Gastrocnemius medialis (tissue), 4 donors: ENCODE data around the gene KIF5A. TPM values are rescaled to one million over a fixed set of nuclear protein-coding genes. Genes with fewer than 3 reads are reported as not detected.

Experiments used
- ATAC-seq, 2 donors: fragments of 150-250 bp; one replicate each; pipeline ENCODE4 v1.9.1; 2016
- DNase-seq, 2 donors: peaks; one replicate each; pipeline ENCODE4 v3.0.0-alpha.2; 2019
- H3K27ac ChIP-seq, 4 donors: fragments of 200-600 bp; sonication (generic); 1 replicate in 1 of 4; 2 replicates in 3 of 4; pipeline ENCODE4 v1.5.1; 2016 to 2018; ENCODE audit warnings: mild to moderate bottlenecking in 2 of 4, moderate library complexity in 1 of 4
- H3K27me3 ChIP-seq, 3 donors: fragments of 200-600 bp; sonication (generic) in 2 of 3; 1 replicate in 1 of 3; 2 replicates in 2 of 3; pipeline versions ENCODE4 v1.5.1 to v1.6.0; 2016 to 2019; ENCODE audit warnings: mild to moderate bottlenecking in 1 of 3, moderate library complexity in 1 of 3
- H3K36me3 ChIP-seq, 2 donors: fragments of 200-600 bp; sonication (generic) in 1 of 2; one replicate each; pipeline ENCODE4 v1.5.1; 2017 to 2018
- H3K4me1 ChIP-seq, 2 donors: fragments of 200-600 bp; sonication (generic) in 1 of 2; one replicate each; pipeline ENCODE4 v1.5.1; 2016 to 2017; ENCODE audit warnings: mild to moderate bottlenecking in 2 of 2
- H3K4me3 ChIP-seq, 4 donors: fragments of 200-600 bp; sonication (generic) in 3 of 4; 1 replicate in 1 of 4; 2 replicates in 3 of 4; pipeline ENCODE4 v1.5.1; 2016 to 2019; ENCODE audit warnings: mild to moderate bottlenecking in 2 of 4
- H3K9me3 ChIP-seq, 3 donors: fragments of 200-600 bp; sonication (generic) in 2 of 3; 1 replicate in 1 of 3; 2 replicates in 2 of 3; pipeline ENCODE4 v1.5.1; 2016 to 2019
- POLR2A ChIP-seq, 2 donors: fragments of 450-650 bp; IDR thresholded peaks; one replicate each; pipeline ENCODE4 v1.6.1; 2017; ENCODE audit warnings: antibody characterized with exemption in 2 of 2, mild to moderate bottlenecking in 2 of 2, moderate library complexity in 2 of 2
- in situ Hi-C, 4 donors: fragments of 200-750 bp; cut with MboI; loops; one replicate each; pipeline versions ENCODE4 v1.15.0 to v1.8.0; 2017; ENCODE audit warnings: low sequenced_read_pairs in 4 of 4
- intact Hi-C: fragments of 100-400 bp; cut with DNase I; formaldehyde crosslinking; loops from one replicate; pipeline ENCODE4 v1.15.1; 2023; ENCODE audit warnings: low total_unique reads
- total RNA-seq, 4 donors: library from RNA; depleted of rRNA; stranded (reverse); fragments of >200 nt; gene quantifications; one replicate each; pipeline versions ENCODE4 v1.1.0 to v1.2.3, GENCODE V29; 2016
- TF ChIP-seq, protein P1 (sequence below), 5 experiments: fragments of 450-650 bp in 3 of 5; fragments of 200-600 bp in 2 of 5; sonication (generic) in 2 of 5; IDR thresholded peaks in 4 of 5; conservative IDR thresholded peaks in 1 of 5; 1 replicate in 4 of 5; 2 replicates in 1 of 5; pipeline ENCODE4 v1.5.1; 2016 to 2019; ENCODE audit warnings: antibody characterized with exemption in 5 of 5, mild to moderate bottlenecking in 3 of 5, moderate library complexity in 3 of 5

The KIF5A gene
- total RNA-seq, 4 donors from 2014 or later, result 0.09 to 0.36 TPM; not detected in 2

- TF ChIP-seq POLR2A (IDR thresholded peaks at IDR 0.05), result no peak
- TF ChIP-seq, protein P1, sequence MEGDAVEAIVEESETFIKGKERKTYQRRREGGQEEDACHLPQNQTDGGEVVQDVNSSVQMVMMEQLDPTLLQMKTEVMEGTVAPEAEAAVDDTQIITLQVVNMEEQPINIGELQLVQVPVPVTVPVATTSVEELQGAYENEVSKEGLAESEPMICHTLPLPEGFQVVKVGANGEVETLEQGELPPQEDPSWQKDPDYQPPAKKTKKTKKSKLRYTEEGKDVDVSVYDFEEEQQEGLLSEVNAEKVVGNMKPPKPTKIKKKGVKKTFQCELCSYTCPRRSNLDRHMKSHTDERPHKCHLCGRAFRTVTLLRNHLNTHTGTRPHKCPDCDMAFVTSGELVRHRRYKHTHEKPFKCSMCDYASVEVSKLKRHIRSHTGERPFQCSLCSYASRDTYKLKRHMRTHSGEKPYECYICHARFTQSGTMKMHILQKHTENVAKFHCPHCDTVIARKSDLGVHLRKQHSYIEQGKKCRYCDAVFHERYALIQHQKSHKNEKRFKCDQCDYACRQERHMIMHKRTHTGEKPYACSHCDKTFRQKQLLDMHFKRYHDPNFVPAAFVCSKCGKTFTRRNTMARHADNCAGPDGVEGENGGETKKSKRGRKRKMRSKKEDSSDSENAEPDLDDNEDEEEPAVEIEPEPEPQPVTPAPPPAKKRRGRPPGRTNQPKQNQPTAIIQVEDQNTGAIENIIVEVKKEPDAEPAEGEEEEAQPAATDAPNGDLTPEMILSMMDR (IDR thresholded peaks at IDR 0.05 in 4 of 5, conservative IDR thresholded peaks at IDR 0.05 in 1 of 5), result no peak
These were observed 25.0 kb downstream of the KIF5A start for GRCh38 chr12:57574795-57575194.

DNA sequence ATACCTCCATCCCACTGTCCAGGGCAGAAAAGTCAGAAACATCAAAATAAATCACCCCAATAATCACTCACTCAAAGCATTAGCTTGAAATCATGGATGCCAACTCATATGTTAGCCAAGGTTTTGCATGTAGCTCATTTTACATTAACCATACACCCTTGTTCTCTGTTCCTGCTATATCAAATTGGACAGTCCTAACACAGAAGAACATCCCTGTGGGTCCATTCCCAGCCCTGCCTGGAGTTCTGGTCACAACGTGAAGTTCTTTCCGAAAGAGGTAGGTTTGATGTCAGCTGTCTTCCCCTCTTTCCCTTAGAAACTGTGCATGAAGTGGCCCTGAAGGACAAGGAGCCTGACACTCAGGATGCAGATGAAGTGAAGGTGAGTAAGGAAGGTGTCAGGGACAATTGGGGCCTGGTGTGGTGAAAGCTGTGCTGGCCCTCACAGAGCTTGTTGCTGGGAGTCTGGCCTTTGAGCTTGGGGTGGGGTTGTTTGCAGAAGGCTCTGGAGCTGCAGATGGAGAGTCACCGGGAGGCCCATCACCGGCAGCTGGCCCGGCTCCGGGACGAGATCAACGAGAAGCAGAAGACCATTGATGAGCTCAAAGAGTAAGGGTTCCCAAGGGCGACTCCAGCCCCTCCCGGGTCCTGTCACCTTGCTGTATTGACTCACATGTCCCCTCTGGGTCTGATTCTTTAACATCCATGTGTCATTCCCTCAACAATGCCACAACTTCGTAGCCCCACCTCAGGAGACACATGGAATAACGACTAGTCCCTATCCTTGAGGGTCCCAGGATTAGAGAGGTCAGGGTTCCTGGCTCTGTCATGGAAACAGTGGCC lies 26.1 kb downstream of the KIF5A start:
- ATAC-seq (no peak), DNase-seq (no peak)
- no peaks in the 10 kb centered on the region for H3K27me3 ChIP-seq
- no peak overlapping the region for H3K4me3 ChIP-seq
- H3K36me3 ChIP-seq, result no peaks in the 10 kb centered on the region
- no peaks in the 10 kb centered on the region for H3K9me3 ChIP-seq
- H3K27ac ChIP-seq, result no peak overlapping the region
- TF ChIP-seq, protein P1 (IDR thresholded peaks at IDR 0.05 in 4 of 5, conservative IDR thresholded peaks at IDR 0.05 in 1 of 5), result no peak
- no peak for TF ChIP-seq POLR2A (IDR thresholded peaks at IDR 0.05)
- in situ Hi-C loops (loop anchor here in 1 of 4 donors (10.0 kb wide), 1 partner anchor 49 kb away; no protein-coding TSS in a partner anchor), intact Hi-C loops (no loop called here)
- H3K4me1 ChIP-seq, result no peaks in the 10 kb centered on the region

More at GRCh38 chr12:57574795-57575194, 25.0 kb downstream of the KIF5A start:
- no peak overlapping the region for H3K27ac ChIP-seq
- intact Hi-C loops, result no loop called here
- DNase-seq (no peak), ATAC-seq (no peak)
- no peaks in the 10 kb centered on the region for H3K4me1 ChIP-seq
- no peaks in the 10 kb centered on the region for H3K9me3 ChIP-seq
- in situ Hi-C loops, result loop anchor here in 1 of 4 donors (10.0 kb wide), 1 partner anchor 50 kb away; no protein-coding TSS in a partner anchor
- H3K36me3 ChIP-seq, result no peaks in the 10 kb centered on the region
- H3K27me3 ChIP-seq, result no peaks in the 10 kb centered on the region
- no peak overlapping the region for H3K4me3 ChIP-seq

GRCh38 chr12:57576613-57577160 lies 26.8 kb downstream of the KIF5A start:
- H3K36me3 ChIP-seq, result no peaks in the 10 kb centered on the region
- TF ChIP-seq, protein P1 (IDR thresholded peaks at IDR 0.05 in 4 of 5, conservative IDR thresholded peaks at IDR 0.05 in 1 of 5), result no peak
- no peak for TF ChIP-seq POLR2A (IDR thresholded peaks at IDR 0.05)
- H3K27me3 ChIP-seq, result no peaks in the 10 kb centered on the region
- H3K4me3 ChIP-seq, result no peak overlapping the region
- no peak overlapping the region for H3K27ac ChIP-seq
- no peaks in the 10 kb centered on the region for H3K9me3 ChIP-seq
- intact Hi-C loops, result no loop called here
- ATAC-seq (no peak), DNase-seq (no peak)
- no peaks in the 10 kb centered on the region for H3K4me1 ChIP-seq
- in situ Hi-C loops, result loop anchor here in 1 of 4 donors (10.0 kb wide), 1 partner anchor 48 kb away; no protein-coding TSS in a partner anchor

DNA sequence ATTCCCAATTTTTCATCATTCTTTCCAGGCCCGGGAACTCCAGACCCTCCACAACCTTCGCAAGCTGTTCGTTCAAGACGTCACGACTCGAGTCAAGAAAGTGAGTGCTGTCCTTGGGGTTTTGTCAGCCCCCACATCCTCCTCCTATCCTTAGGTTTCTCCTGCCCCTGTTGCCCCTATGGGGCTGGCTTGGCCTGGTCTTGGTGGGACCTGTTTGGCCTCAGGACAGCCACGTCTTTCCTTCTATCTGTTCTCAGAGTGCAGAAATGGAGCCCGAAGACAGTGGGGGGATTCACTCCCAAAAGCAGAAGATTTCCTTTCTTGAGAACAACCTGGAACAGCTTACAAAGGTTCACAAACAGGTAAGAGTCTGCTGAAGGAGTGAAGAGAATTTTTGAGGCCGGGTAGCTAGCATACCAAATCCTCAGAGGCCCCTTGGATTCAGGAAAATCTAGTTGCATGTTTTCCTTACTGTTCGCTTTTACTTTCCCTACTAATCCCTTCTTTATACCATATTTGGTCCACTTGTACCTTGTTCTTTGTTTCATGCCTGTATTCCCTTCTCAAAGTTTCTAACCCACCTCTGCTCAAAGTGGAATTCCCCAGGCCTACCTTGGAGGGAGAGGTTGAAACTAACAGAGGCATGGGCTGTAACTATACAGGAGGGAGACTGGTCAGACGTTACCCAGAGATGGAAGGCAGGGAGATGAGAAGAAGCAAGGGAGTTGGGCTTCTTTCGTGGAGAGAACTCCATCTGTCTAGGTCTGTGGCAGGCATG lies 28.3 kb downstream of the KIF5A start:
- no peak for ATAC-seq
- intact Hi-C loops, result no loop called here

More for the DNA sequence above, 28.3 kb downstream of the KIF5A start:
- no peaks in the 10 kb centered on the region for H3K9me3 ChIP-seq
- TF ChIP-seq, protein P1 (IDR thresholded peaks at IDR 0.05 in 4 of 5, conservative IDR thresholded peaks at IDR 0.05 in 1 of 5), result no peak
- no peak for TF ChIP-seq POLR2A (IDR thresholded peaks at IDR 0.05)
- no peak overlapping the region for H3K4me3 ChIP-seq
- no peak for DNase-seq
- H3K36me3 ChIP-seq, result no peaks in the 10 kb centered on the region
- no peak overlapping the region for H3K27ac ChIP-seq
- H3K4me1 ChIP-seq, result no peaks in the 10 kb centered on the region
- in situ Hi-C loops, result loop anchor here in 1 of 4 donors (10.0 kb wide), 1 partner anchor 47 kb away; no protein-coding TSS in a partner anchor
- no peaks in the 10 kb centered on the region for H3K27me3 ChIP-seq
